ENCODE data around the gene CMTM2. TPM values are rescaled to one million over a fixed set of nuclear protein-coding genes. Genes with fewer than 3 reads are reported as not detected.

The CMTM2 gene
- total RNA-seq, 1 donor from 2014 or later = not detected

- Histone ChIP-seq H3K27me3 (peaks cover 13% of the 10 kb centered on the region), H3K4me2 (peak overlapping the region; percentile 79), H2AFZ (replicated peaks) (no peak overlapping the region), H3K79me2 (ENCODE audit: low read depth) (peaks cover 12% of the 10 kb centered on the region), H3F3A (ENCODE audit: low read depth) (peaks cover 29% of the 10 kb centered on the region), H3K9ac (no peak overlapping the region), H3K36me3 (no peaks in the 10 kb centered on the region), H3K4me3 (peak overlapping the region; percentile 41), H4K20me1 (ENCODE audit: low read depth) (no peaks in the 10 kb centered on the region), H3K27ac (no peak overlapping the region), H3K4me1 (peaks cover 15% of the 10 kb centered on the region), H3K9me3 (ENCODE audit: low read depth) (no peaks in the 10 kb centered on the region)
- TF ChIP-seq EZH2phosphoT487 (IDR thresholded peaks at IDR 0.05) (no peak), EZH2 (IDR thresholded peaks at IDR 0.05) (no peak)
- TF ChIP-seq, protein P1, sequence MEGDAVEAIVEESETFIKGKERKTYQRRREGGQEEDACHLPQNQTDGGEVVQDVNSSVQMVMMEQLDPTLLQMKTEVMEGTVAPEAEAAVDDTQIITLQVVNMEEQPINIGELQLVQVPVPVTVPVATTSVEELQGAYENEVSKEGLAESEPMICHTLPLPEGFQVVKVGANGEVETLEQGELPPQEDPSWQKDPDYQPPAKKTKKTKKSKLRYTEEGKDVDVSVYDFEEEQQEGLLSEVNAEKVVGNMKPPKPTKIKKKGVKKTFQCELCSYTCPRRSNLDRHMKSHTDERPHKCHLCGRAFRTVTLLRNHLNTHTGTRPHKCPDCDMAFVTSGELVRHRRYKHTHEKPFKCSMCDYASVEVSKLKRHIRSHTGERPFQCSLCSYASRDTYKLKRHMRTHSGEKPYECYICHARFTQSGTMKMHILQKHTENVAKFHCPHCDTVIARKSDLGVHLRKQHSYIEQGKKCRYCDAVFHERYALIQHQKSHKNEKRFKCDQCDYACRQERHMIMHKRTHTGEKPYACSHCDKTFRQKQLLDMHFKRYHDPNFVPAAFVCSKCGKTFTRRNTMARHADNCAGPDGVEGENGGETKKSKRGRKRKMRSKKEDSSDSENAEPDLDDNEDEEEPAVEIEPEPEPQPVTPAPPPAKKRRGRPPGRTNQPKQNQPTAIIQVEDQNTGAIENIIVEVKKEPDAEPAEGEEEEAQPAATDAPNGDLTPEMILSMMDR (IDR thresholded peaks at IDR 0.05) = no peak
- peaks cover 5% of the 10 kb centered on the region for H3K9me3 Mint-ChIP-seq
- peaks cover 12% of the 10 kb centered on the region for H3K27me3 Mint-ChIP-seq (ENCODE audit: insufficient read depth, low read depth)
- no peak overlapping the region for H3K27ac Mint-ChIP-seq
- peaks cover 17% of the 10 kb centered on the region for H3K36me3 Mint-ChIP-seq
- no peak for DNase-seq (ENCODE audit: low spot score)
- H3K4me1 Mint-ChIP-seq = peaks cover 30% of the 10 kb centered on the region
- peak overlapping the region; percentile 78 for H3K4me3 Mint-ChIP-seq
Observed at GRCh38 chr16:66553223-66553622, 26.0 kb upstream of the CMTM2 start.

DNA sequence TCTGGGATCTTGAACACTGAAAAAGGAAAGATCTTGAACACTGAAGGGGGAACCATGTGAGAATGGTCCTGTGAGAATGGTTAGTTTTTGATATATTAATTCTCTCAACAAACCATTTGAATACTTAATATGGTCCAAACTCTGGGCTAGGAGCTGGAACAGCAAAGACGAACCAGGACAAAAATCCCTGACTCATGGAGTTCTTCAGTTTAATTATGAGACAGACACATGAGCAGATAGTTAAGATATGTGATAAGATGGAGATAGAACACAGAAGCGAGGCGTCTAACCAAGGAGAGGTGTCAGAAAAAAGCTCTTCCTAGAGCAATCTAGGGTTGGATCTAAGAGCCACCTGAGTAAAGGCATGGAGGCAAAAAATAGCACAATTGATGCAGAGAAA lies 25.2 kb upstream of the CMTM2 start:
- Mint-ChIP-seq H3K27ac (no peak overlapping the region), H3K9me3 (peaks cover 5% of the 10 kb centered on the region), H3K4me1 (peaks cover 22% of the 10 kb centered on the region), H3K4me3 (no peak overlapping the region), H3K36me3 (peaks cover 17% of the 10 kb centered on the region), H3K27me3 (ENCODE audit: insufficient read depth, low read depth) (peaks cover 12% of the 10 kb centered on the region)
- Histone ChIP-seq H3K79me2 (ENCODE audit: low read depth) (peaks cover 12% of the 10 kb centered on the region), H3K4me2 (no peak overlapping the region), H3K9ac (no peak overlapping the region), H3K4me1 (peaks cover 15% of the 10 kb centered on the region), H3K27me3 (peaks cover 13% of the 10 kb centered on the region), H3K4me3 (no peak overlapping the region), H4K20me1 (ENCODE audit: low read depth) (no peaks in the 10 kb centered on the region), H3K36me3 (no peaks in the 10 kb centered on the region), H2AFZ (replicated peaks) (no peak overlapping the region), H3K9me3 (ENCODE audit: low read depth) (no peaks in the 10 kb centered on the region), H3F3A (ENCODE audit: low read depth) (peaks cover 24% of the 10 kb centered on the region), H3K27ac (no peak overlapping the region)
- DNase-seq (ENCODE audit: low spot score) = no peak
- TF ChIP-seq EZH2 (IDR thresholded peaks at IDR 0.05) (no peak), EZH2phosphoT487 (IDR thresholded peaks at IDR 0.05) (no peak)
- TF ChIP-seq, protein P1 (IDR thresholded peaks at IDR 0.05) = no peak

- Histone ChIP-seq H2AFZ (replicated peaks) (no peak overlapping the region), H3K4me3 (no peak overlapping the region), H3K79me2 (ENCODE audit: low read depth) (peaks cover 12% of the 10 kb centered on the region), H4K20me1 (ENCODE audit: low read depth) (no peaks in the 10 kb centered on the region), H3K4me2 (no peak overlapping the region), H3K36me3 (no peaks in the 10 kb centered on the region), H3K4me1 (peaks cover 10% of the 10 kb centered on the region), H3K27me3 (peaks cover 13% of the 10 kb centered on the region), H3K9me3 (ENCODE audit: low read depth) (no peaks in the 10 kb centered on the region), H3F3A (ENCODE audit: low read depth) (peaks cover 19% of the 10 kb centered on the region), H3K27ac (no peak overlapping the region), H3K9ac (no peak overlapping the region)
- H3K4me1 Mint-ChIP-seq = peaks cover 19% of the 10 kb centered on the region
- H3K27me3 Mint-ChIP-seq (ENCODE audit: insufficient read depth, low read depth) = peaks cover 10% of the 10 kb centered on the region
- no peak for DNase-seq (ENCODE audit: low spot score)
- H3K9me3 Mint-ChIP-seq = peaks cover 5% of the 10 kb centered on the region
- TF ChIP-seq, protein P1 (IDR thresholded peaks at IDR 0.05) = no peak
- TF ChIP-seq EZH2phosphoT487 (IDR thresholded peaks at IDR 0.05) (no peak), EZH2 (IDR thresholded peaks at IDR 0.05) (no peak)
- no peak overlapping the region for H3K4me3 Mint-ChIP-seq
- H3K27ac Mint-ChIP-seq = no peak overlapping the region
- H3K36me3 Mint-ChIP-seq = peaks cover 17% of the 10 kb centered on the region
Observed at GRCh38 chr16:66554495-66554894, 24.8 kb upstream of the CMTM2 start.

Measured in neural progenitor cell (in vitro differentiated cells).